GM23338 (cell line): ENCODE measurements around the gene CYB5RL. TPM values are rescaled to one million over a fixed set of nuclear protein-coding genes. Genes with fewer than 3 reads are reported as not detected.

Experiments used
- ATAC-seq: fragments of 200-7000 bp; cut with Tn5 transposase; 3 replicates; pipeline ENCODE4 v1.9.1; 2020
- DNase-seq: peaks from one replicate; pipeline ENCODE4 v3.0.0-alpha.2; 2015; ENCODE audit warnings: low spot score
- H2AFZ ChIP-seq: fragments of 200-600 bp; sonication (generic); 2 replicates; pipeline ENCODE4 v1.8.0; 2016; ENCODE audit warnings: antibody characterized with exemption, mild to moderate bottlenecking, moderate library complexity
- H3F3A ChIP-seq: fragments of 200-600 bp; sonication (generic); replicated peaks from 2 replicates; pipeline ENCODE4 v1.8.0; 2017; ENCODE audit warnings: antibody characterized with exemption, mixed run types, low read depth
- H3K27ac ChIP-seq: fragments of 200-600 bp; sonication (generic); 2 replicates; pipeline ENCODE4 v1.6.1; 2016; ENCODE audit warnings: low read depth
- H3K27me3 ChIP-seq: fragments of 200-600 bp; sonication (generic); 2 replicates; pipeline ENCODE4 v1.8.0; 2016; ENCODE audit warnings: mild to moderate bottlenecking, mixed run types, moderate library complexity; ENCODE audit not compliant: insufficient read depth
- H3K36me3 ChIP-seq: fragments of 200-600 bp; sonication (generic); 2 replicates; pipeline ENCODE4 v1.8.0; 2016; ENCODE audit warnings: mild to moderate bottlenecking; ENCODE audit not compliant: insufficient read depth
- H3K4me1 ChIP-seq: fragments of 200-600 bp; sonication (generic); 2 replicates; pipeline ENCODE4 v1.8.0; 2016; ENCODE audit warnings: mild to moderate bottlenecking, moderate library complexity; ENCODE audit not compliant: insufficient read depth
- H3K4me2 ChIP-seq: fragments of 200-600 bp; sonication (generic); 2 replicates; pipeline ENCODE4 v1.7.1; 2017; ENCODE audit warnings: mixed run types
- H3K4me3 ChIP-seq: fragments of 200-600 bp; sonication (generic); 2 replicates; pipeline ENCODE4 v1.6.1; 2016; ENCODE audit warnings: mixed run types
- H3K79me2 ChIP-seq: fragments of 200-600 bp; sonication (generic); replicated peaks from 2 replicates; pipeline ENCODE4 v1.8.0; 2017; ENCODE audit warnings: mild to moderate bottlenecking; ENCODE audit not compliant: insufficient read depth
- H3K9me2 ChIP-seq: fragments of 200-600 bp; sonication (generic); 2 replicates; pipeline ENCODE4 v1.8.0; 2017; ENCODE audit not compliant: insufficient read depth
- H4K20me1 ChIP-seq: fragments of 200-600 bp; sonication (generic); replicated peaks from 2 replicates; pipeline ENCODE4 v1.8.0; 2017; ENCODE audit warnings: mild to moderate bottlenecking; ENCODE audit not compliant: insufficient read depth
- H3K27ac Mint-ChIP-seq: 2 replicates; pipeline ENCODE4 v1.8.0; 2020; ENCODE audit warnings: inconsistent platforms, mild to moderate bottlenecking, moderate library complexity, mixed read lengths
- H3K27me3 Mint-ChIP-seq: 3 replicates; pipeline ENCODE4 v1.8.0; 2022; ENCODE audit warnings: low read depth, mild to moderate bottlenecking, moderate library complexity, mixed read lengths, inconsistent platforms; ENCODE audit not compliant: insufficient read depth, poor library complexity
- H3K36me3 Mint-ChIP-seq: 3 replicates; pipeline ENCODE4 v1.8.0; 2021; ENCODE audit warnings: low read depth, mild to moderate bottlenecking, inconsistent platforms, moderate library complexity, mixed read lengths
- H3K4me1 Mint-ChIP-seq: 3 replicates; pipeline ENCODE4 v1.8.0; 2020; ENCODE audit warnings: mild to moderate bottlenecking, inconsistent platforms, mixed read lengths
- H3K4me3 Mint-ChIP-seq: 3 replicates; pipeline ENCODE4 v1.8.0; 2021; ENCODE audit warnings: moderate library complexity, mild to moderate bottlenecking, inconsistent platforms, mixed read lengths
- H3K9me3 Mint-ChIP-seq: 3 replicates; pipeline ENCODE4 v1.8.0; 2020; ENCODE audit warnings: moderate library complexity, mild to moderate bottlenecking, inconsistent platforms, mixed read lengths
- CREB1 ChIP-seq: fragments of 250-450 bp; sonication (Bioruptor Pico); IDR thresholded peaks from 2 replicates; pipeline ENCODE4 v1.5.0; 2020; ENCODE audit warnings: low read depth, mild to moderate bottlenecking, moderate library complexity
- CTCF ChIP-seq, 2 experiments: fragments of 200-600 bp in 1 of 2; sonication (generic) in 1 of 2; conservative IDR thresholded peaks; 2 replicates each; pipeline versions ENCODE4 v1.5.1 to v1.6.1; 2016 to 2017; ENCODE audit warnings: antibody characterized with exemption in 2 of 2, low read depth in 2 of 2, mild to moderate bottlenecking in 2 of 2, moderate library complexity in 1 of 2
- JUNB ChIP-seq: IDR thresholded peaks from one replicate; pipeline ENCODE4 v1.6.1; 2016; ENCODE audit warnings: antibody characterized with exemption; ENCODE audit not compliant: unreplicated experiment
- NANOG ChIP-seq: IDR thresholded peaks from 2 replicates; pipeline ENCODE4 v1.6.1; 2016; ENCODE audit warnings: antibody characterized with exemption, borderline replicate concordance
- POLR2AphosphoS5 ChIP-seq: IDR thresholded peaks from 2 replicates; pipeline ENCODE4 v1.6.1; 2016; ENCODE audit warnings: antibody characterized with exemption, low read depth
- REST ChIP-seq: IDR thresholded peaks from one replicate; pipeline ENCODE4 v1.6.1; 2018; ENCODE audit warnings: antibody characterized with exemption; ENCODE audit not compliant: unreplicated experiment
- STAT1 ChIP-seq: IDR thresholded peaks from one replicate; pipeline ENCODE4 v1.6.1; 2016; ENCODE audit warnings: antibody characterized with exemption; ENCODE audit not compliant: unreplicated experiment
- ZNF114 ChIP-seq: fragments of 250-450 bp; sonication (Bioruptor Pico); IDR thresholded peaks from 2 replicates; pipeline ENCODE4 v1.5.0; 2020; ENCODE audit warnings: mild to moderate bottlenecking, moderate library complexity
- ZNF331 ChIP-seq: fragments of 250-450 bp; sonication (Bioruptor Pico); IDR thresholded peaks from 2 replicates; pipeline ENCODE4 v1.5.0; 2020; ENCODE audit warnings: low read depth, mild to moderate bottlenecking, moderate library complexity
- polyA plus RNA-seq: library from polyadenylated mRNA; unstranded; fragments of >200 nt; fragmentation: Nextera tagmentation; extraction: Ambion mirVana; gene quantifications from 2 replicates; pipeline ENCODE4 v1.2.1, GENCODE V29; 2016
- total RNA-seq: library from RNA; depleted of rRNA; stranded (reverse); fragments of >200 nt; shearing (Covaris generic); gene quantifications from 2 replicates; pipeline ENCODE4 v1.2.3, GENCODE V29; 2014

The CYB5RL gene
- total and polyA plus RNA-seq, 2 experiments from 2014 or later: 5.9 to 11.5 TPM

DNA sequence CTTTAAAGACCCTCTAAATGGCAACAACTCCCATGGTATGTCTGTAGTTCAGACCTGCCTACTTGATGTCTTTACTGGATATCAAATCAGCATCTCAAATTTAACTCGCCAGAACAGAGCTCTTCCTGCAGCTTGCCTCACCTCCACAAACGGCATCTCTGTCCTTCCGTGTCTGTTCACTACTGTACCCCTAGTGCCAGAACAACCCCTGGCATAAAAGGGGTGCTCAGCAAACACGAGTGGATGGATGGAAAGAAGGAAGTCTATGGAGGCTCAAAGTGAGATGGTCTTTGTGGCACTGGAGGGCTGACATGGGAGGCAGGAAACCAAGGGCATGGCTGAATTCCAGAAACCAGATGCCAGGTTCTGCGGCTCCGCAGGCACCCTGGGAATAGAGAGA, 22.9 kb upstream of the CYB5RL start (continued):
- no peak for TF ChIP-seq REST
- no peak for TF ChIP-seq CREB1 (CRISPR knock-in tag)

DNA sequence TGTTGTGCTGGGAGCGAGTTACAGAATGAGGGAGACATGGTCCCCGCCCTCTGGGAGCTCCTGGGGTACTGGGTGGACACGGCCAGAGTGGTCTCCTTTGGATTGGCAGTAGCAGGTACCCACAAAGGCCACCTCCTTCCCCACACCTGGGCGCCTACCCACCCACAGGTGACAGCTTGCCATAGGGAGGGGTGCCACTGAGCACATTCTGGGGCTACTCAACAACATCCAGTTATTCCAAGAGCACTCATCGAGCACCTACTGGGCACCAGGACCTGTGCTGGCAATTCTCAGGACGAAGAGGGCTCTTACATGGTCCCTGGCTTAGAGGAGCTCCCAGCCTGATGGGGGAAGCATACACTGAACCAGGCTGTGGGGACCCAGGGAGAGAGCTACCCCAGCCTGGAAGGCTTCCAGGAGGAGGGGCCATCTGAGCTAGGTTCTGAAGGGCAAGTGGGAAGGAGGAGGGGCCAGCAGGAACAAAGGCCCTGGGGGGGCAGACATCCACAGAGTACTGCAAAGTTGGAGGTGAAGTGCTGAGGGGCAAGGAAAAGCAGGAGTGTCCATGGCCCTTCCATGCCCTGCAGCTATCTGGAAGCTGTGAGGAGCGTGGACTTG, 22.1 kb upstream of the CYB5RL start:
- peak; percentile 32 for DNase-seq
- no peaks in the 10 kb centered on the region for H3K9me2 ChIP-seq
- H3K4me1 ChIP-seq: no peaks in the 10 kb centered on the region; the same call in 1 of the 2 replicates
- Mint-ChIP-seq H3K36me3 (peaks cover 26% of the 10 kb centered on the region), H3K4me1 (peaks cover 42% of the 10 kb centered on the region), H3K27ac (no peak overlapping the region), H3K27me3 (peaks cover 25% of the 10 kb centered on the region), H3K4me3 (no peak overlapping the region), H3K9me3 (no peaks in the 10 kb centered on the region)
- no peak overlapping the region for H3K4me3 ChIP-seq
- H3K79me2 ChIP-seq: no peaks in the 10 kb centered on the region
- no peak overlapping the region for H3K4me2 ChIP-seq
- H3F3A ChIP-seq: no peaks in the 10 kb centered on the region
- H4K20me1 ChIP-seq: peaks cover 19% of the 10 kb centered on the region
- TF ChIP-seq POLR2AphosphoS5: 0 out of 2 replicates have a peak, but pooled peaks have one; percentile 18
- TF ChIP-seq NANOG: no peak
- H3K36me3 ChIP-seq: 0 out of 2 replicates have a peak, but pooled peaks cover 8% of the 10 kb centered on the region
- H3K27me3 ChIP-seq: no peaks in the 10 kb centered on the region
- peak; percentile 42 for ATAC-seq
- no peak overlapping the region for H3K27ac ChIP-seq
- no peak overlapping the region for H2AFZ ChIP-seq

GRCh38 chr1:54221113-54221834, 21.4 kb upstream of the CYB5RL start:
- Histone ChIP-seq H3F3A (no peaks in the 10 kb centered on the region), H3K4me2 (no peak overlapping the region), H4K20me1 (peaks cover 19% of the 10 kb centered on the region), H3K79me2 (no peaks in the 10 kb centered on the region), H3K4me3 (no peak overlapping the region), H3K4me1 (no peaks in the 10 kb centered on the region; the same call in 1 of the 2 replicates), H2AFZ (no peak overlapping the region), H3K27me3 (no peaks in the 10 kb centered on the region), H3K36me3 (0 out of 2 replicates have a peak, but pooled peaks cover 8% of the 10 kb centered on the region), H3K27ac (no peak overlapping the region), H3K9me2 (no peaks in the 10 kb centered on the region)
- peaks cover 42% of the 10 kb centered on the region for H3K4me1 Mint-ChIP-seq
- ATAC-seq (no peak), DNase-seq (no peak)
- H3K27me3 Mint-ChIP-seq: peaks cover 24% of the 10 kb centered on the region
- H3K27ac Mint-ChIP-seq: no peak overlapping the region
- no peaks in the 10 kb centered on the region for H3K9me3 Mint-ChIP-seq
- H3K36me3 Mint-ChIP-seq: peaks cover 32% of the 10 kb centered on the region
- H3K4me3 Mint-ChIP-seq: no peak overlapping the region
- TF ChIP-seq REST: no peak
- TF ChIP-seq STAT1: no peak
- TF ChIP-seq JUNB: no peak
- TF ChIP-seq ZNF114 (CRISPR knock-in tag): no peak
- TF ChIP-seq CREB1 (CRISPR knock-in tag): no peak
- no peak for TF ChIP-seq POLR2AphosphoS5
- no peak for TF ChIP-seq CTCF (conservative IDR thresholded peaks at IDR 0.05; ENCODE audit: low read depth in 2 of 2)
- TF ChIP-seq ZNF331 (CRISPR knock-in tag): no peak
- TF ChIP-seq NANOG: no peak
